ENCODE measurements around the gene RAD23A. TPM values are rescaled to one million over a fixed set of nuclear protein-coding genes. Genes with fewer than 3 reads are reported as not detected.
"Not testable (repeated sequence)": the region's sequence is repeated elsewhere in the genome, so short reads cannot be mapped to it uniquely, and the experiment has no call there.

RAD23A gene
- total and polyA plus RNA-seq, 4 donors: 37.6 to 109 (median 93.5) TPM

DNA sequence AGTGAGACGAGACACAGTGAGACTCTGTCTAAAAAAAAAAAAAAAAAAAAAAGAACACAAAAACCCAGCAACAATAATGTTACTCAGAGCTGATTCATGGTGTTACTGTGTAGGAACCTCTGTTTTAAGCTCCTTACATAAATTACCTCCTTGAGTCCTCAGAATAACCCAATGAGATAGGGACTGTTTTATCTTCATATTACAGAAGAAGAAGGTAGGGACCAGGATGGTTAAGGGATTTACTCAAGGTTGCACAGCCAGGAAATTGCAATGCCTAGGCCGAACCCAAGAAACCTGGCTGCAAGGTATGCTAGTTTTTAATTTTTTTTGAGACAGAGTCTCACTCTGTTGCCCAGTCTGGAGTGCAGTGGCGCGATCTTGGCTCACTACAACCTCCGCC is 22.2 kb downstream of the RAD23A start:
- no peak for DNase-seq (ENCODE audit: low read depth in 4 of 6, low spot score in 6 of 6)
- no peaks in the 10 kb centered on the region for H3K9me3 ChIP-seq (ENCODE audit: control insufficient read depth, insufficient read depth, low read length)
- peaks cover 20% of the 10 kb centered on the region for H3K4me1 ChIP-seq (ENCODE audit: control insufficient read depth, insufficient read depth, low read length)
- H3K27me3 ChIP-seq (ENCODE audit: control insufficient read depth, insufficient read depth, low read length): no peaks in the 10 kb centered on the region
- 88% methylated on average over 5 of the region's 5 CpGs for WGBS (ENCODE audit: insufficient coverage)
- H3K4me3 ChIP-seq (ENCODE audit: low read depth, low read length): no peak overlapping the region
- H3K27ac ChIP-seq (ENCODE audit: low read depth, low read length): no peak overlapping the region
- no peaks in the 10 kb centered on the region for H3K36me3 ChIP-seq (ENCODE audit: control insufficient read depth, insufficient read depth, low read length)

GRCh38 chr19:12969292-12969988 is 23.8 kb downstream of the RAD23A start, which contains the start of gene DAND5:
Gene DAND5, plus strand, starts transcription at chr19:12969576. Its CDS starts 85 bp downstream, at chr19:12969661.
- Histone ChIP-seq H3K4me1 (ENCODE audit: control insufficient read depth, insufficient read depth, low read length) (peaks cover 21% of the 10 kb centered on the region), H3K27me3 (ENCODE audit: control insufficient read depth, insufficient read depth, low read length) (no peaks in the 10 kb centered on the region), H3K36me3 (ENCODE audit: control insufficient read depth, insufficient read depth, low read length) (no peaks in the 10 kb centered on the region), H3K4me3 (ENCODE audit: low read depth, low read length) (no peak within 1 kb of the TSS), H3K27ac (ENCODE audit: low read depth, low read length) (peak within 1 kb of the TSS; percentile 22), H3K9me3 (ENCODE audit: control insufficient read depth, insufficient read depth, low read length) (no peaks in the 10 kb centered on the region)
- peak in 2 of 6 donors; percentile 24 to 76 for DNase-seq (ENCODE audit: low read depth in 4 of 6, low spot score in 6 of 6)
- WGBS (ENCODE audit: insufficient coverage): 38% methylated on average over 12 of the region's 14 CpGs

DNA sequence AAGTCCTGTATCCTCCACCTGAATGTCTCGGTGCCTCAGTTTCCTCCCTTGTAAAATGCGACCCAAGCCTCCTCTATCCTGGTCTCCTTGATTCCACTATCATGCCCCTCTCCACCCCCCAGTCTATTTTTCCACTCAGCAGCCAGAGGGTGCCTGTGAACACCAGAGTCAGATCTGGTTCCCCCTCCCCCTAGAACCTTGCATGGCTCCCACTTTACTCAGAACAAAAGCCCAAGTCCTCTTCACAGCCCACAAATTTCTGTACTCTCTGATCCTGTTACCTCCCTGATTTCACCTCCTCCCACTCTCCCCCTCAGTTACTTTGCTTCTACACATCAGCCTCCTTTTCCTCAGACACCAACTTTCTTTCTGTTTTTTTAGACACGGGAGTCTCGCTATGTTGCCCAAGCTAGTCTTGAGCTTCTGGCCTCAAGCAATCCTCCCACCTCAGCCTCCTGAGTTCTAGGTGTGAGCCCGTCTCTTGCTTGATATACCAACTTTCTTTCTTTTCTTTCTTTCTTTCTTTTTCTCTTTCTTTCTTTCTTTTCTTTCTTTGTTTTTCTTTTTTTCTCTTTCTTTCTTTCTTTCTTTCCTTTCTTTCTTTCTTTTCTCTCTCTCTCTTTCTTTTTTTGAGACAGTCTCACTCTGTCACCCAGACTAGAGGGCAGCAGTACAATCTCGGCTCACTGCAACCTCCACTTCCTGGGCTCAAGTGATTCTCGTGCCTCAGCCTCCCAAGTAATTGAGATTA is 24.6 kb downstream of the RAD23A start:
- no peaks in the 10 kb centered on the region for H3K36me3 ChIP-seq (ENCODE audit: control insufficient read depth, insufficient read depth, low read length)
- 98% methylated on average over 7 of the region's 7 CpGs for WGBS (ENCODE audit: insufficient coverage)
- no peaks in the 10 kb centered on the region for H3K27me3 ChIP-seq (ENCODE audit: control insufficient read depth, insufficient read depth, low read length)
- no peak overlapping the region for H3K27ac ChIP-seq (ENCODE audit: low read depth, low read length)
- peaks cover 25% of the 10 kb centered on the region for H3K4me1 ChIP-seq (ENCODE audit: control insufficient read depth, insufficient read depth, low read length)
- H3K9me3 ChIP-seq (ENCODE audit: control insufficient read depth, insufficient read depth, low read length): no peaks in the 10 kb centered on the region
- no peak for DNase-seq (ENCODE audit: low read depth in 4 of 6, low spot score in 6 of 6)
- H3K4me3 ChIP-seq (ENCODE audit: low read depth, low read length): no peak overlapping the region

DNA sequence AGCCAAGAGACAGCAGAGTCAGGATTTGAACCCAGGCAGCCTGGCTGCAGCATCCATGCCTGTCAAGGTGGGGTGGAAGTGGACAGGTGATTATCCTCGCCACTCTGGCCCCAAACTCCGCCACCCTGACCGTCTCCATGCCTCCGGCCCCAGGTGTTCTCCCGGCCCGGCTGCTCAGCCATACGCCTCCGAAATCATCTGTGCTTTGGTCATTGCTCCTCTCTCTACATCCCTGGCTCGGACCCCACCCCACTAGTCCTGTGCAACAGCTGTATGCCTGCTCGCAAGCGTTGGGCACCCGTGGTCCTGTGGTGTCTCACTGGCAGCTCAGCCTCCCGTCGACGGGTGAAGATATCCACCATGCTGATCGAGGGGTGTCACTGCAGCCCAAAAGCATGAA is 27.6 kb downstream of the RAD23A start:
- Histone ChIP-seq H3K36me3 (ENCODE audit: control insufficient read depth, insufficient read depth, low read length) (no peaks in the 10 kb centered on the region), H3K4me3 (ENCODE audit: low read depth, low read length) (no peak overlapping the region), H3K9me3 (ENCODE audit: control insufficient read depth, insufficient read depth, low read length) (no peaks in the 10 kb centered on the region), H3K4me1 (ENCODE audit: control insufficient read depth, insufficient read depth, low read length) (peaks cover 29% of the 10 kb centered on the region), H3K27me3 (ENCODE audit: control insufficient read depth, insufficient read depth, low read length) (no peaks in the 10 kb centered on the region), H3K27ac (ENCODE audit: low read depth, low read length) (no peak overlapping the region)
- 87% methylated on average over 16 of the region's 16 CpGs for WGBS (ENCODE audit: insufficient coverage)
- no peak for DNase-seq (ENCODE audit: low read depth in 4 of 6, low spot score in 6 of 6)

DNA sequence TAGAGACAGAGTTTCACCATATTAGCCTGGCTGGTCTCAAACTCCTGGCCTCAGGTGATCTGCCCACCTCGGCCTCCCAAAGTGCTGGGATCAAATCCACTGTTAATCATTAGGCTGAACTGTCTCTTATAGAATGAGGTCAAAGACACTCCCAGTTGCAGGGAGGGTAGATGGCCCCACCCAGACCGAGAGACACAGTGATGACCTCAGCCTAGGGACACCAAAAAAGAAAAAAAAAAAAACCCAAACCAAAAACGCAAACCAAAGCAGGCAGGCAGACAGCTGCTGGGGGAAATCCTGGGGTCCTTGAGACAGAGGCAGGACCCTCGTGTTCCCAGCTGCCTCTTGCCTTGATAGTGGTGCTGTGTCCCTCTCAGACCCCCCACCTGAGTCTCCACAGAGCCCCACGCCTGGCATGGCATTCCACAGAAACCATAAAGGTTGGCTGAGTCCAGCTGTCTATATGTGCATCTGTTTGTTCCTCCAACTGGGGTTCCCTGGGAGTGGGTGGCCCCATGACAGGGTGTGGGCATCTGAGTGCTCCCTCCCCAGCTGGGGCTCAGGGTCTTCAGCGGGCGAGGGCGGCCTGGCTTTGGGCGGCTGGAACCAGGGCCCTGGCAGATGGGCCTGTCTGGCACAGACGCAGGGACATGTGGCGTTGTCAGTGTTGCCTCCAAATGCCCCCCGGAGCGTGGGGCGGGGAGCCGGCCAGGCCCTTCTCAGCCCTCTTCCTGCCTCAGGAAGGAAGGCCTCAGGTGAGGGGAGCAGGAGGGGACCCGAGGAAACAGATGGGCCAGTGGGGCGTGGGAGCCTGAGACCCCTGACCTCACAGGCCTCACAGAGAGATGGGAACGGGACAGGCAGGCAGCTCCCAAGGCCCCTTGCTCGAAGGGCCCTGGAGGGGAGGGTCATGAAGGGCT is 28.9 kb downstream of the RAD23A start:
- H3K27ac ChIP-seq (ENCODE audit: low read depth, low read length): no peak overlapping the region
- DNase-seq (ENCODE audit: low read depth in 4 of 6, low spot score in 6 of 6): peak in 2 of 6 donors; percentile 46 to 83
- H3K9me3 ChIP-seq (ENCODE audit: control insufficient read depth, insufficient read depth, low read length): no peaks in the 10 kb centered on the region
- no peaks in the 10 kb centered on the region for H3K36me3 ChIP-seq (ENCODE audit: control insufficient read depth, insufficient read depth, low read length)
- no peaks in the 10 kb centered on the region for H3K27me3 ChIP-seq (ENCODE audit: control insufficient read depth, insufficient read depth, low read length)
- no peak overlapping the region for H3K4me3 ChIP-seq (ENCODE audit: low read depth, low read length)
- WGBS (ENCODE audit: insufficient coverage): 51% methylated on average over 17 of the region's 19 CpGs
- peaks cover 23% of the 10 kb centered on the region for H3K4me1 ChIP-seq (ENCODE audit: control insufficient read depth, insufficient read depth, low read length)

- H3K27me3 ChIP-seq (ENCODE audit: control insufficient read depth, insufficient read depth, low read length): no peaks in the 10 kb centered on the region
- no peaks in the 10 kb centered on the region for H3K9me3 ChIP-seq (ENCODE audit: control insufficient read depth, insufficient read depth, low read length)
- H3K4me3 ChIP-seq (ENCODE audit: low read depth, low read length): no peak overlapping the region
- peaks cover 18% of the 10 kb centered on the region for H3K4me1 ChIP-seq (ENCODE audit: control insufficient read depth, insufficient read depth, low read length)
- peak in 2 of 6 donors; percentile 54 to 57 for DNase-seq (ENCODE audit: low read depth in 4 of 6, low spot score in 6 of 6)
- WGBS (ENCODE audit: insufficient coverage): 39% methylated on average over 14 of the region's 17 CpGs
- H3K27ac ChIP-seq (ENCODE audit: low read depth, low read length): no peak overlapping the region
- H3K36me3 ChIP-seq (ENCODE audit: control insufficient read depth, insufficient read depth, low read length): no peaks in the 10 kb centered on the region
Observed at GRCh38 chr19:12975221-12975741, 29.6 kb downstream of the RAD23A start.

DNA sequence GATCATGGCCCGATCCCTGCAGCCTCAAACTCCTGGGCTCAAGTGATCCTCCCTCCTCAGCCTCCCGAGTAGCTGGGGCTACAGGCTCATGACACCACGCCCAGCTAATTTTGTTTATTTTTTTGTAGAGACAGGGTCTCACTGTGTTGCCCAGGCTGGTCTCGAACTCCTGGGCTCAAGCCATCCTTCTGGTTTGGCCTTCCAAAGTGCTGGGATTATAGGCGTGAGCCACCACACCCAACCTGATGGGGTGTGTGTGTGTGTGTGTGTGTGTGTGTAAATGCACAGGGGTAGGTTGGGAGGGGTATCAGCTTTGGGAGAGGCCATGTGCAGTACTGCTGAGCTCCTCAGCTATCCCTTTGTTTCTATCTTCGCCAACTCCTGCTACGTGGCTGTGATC is 30.4 kb downstream of the RAD23A start:
- WGBS (ENCODE audit: insufficient coverage): 89% methylated on average over 3 of the region's 7 CpGs
- H3K9me3 ChIP-seq (ENCODE audit: control insufficient read depth, insufficient read depth, low read length); H3K27me3 ChIP-seq (ENCODE audit: control insufficient read depth, insufficient read depth, low read length); H3K36me3 ChIP-seq (ENCODE audit: control insufficient read depth, insufficient read depth, low read length); H3K27ac ChIP-seq (ENCODE audit: low read depth, low read length); DNase-seq (ENCODE audit: low read depth in 4 of 6, low spot score in 6 of 6); H3K4me3 ChIP-seq (ENCODE audit: low read depth, low read length): not testable (repeated sequence)
- peaks cover 18% of the 10 kb centered on the region for H3K4me1 ChIP-seq (ENCODE audit: control insufficient read depth, insufficient read depth, low read length)

- Histone ChIP-seq H3K27me3 (ENCODE audit: control insufficient read depth, insufficient read depth, low read length) (peaks cover 2% of the 10 kb centered on the region), H3K27ac (ENCODE audit: low read depth, low read length) (no peak overlapping the region), H3K36me3 (ENCODE audit: control insufficient read depth, insufficient read depth, low read length) (no peaks in the 10 kb centered on the region), H3K4me1 (ENCODE audit: control insufficient read depth, insufficient read depth, low read length) (peaks cover 30% of the 10 kb centered on the region), H3K9me3 (ENCODE audit: control insufficient read depth, insufficient read depth, low read length) (no peaks in the 10 kb centered on the region), H3K4me3 (ENCODE audit: low read depth, low read length) (no peak overlapping the region)
- no peak for DNase-seq (ENCODE audit: low read depth in 4 of 6, low spot score in 6 of 6)
- 90% methylated on average over 3 of the region's 3 CpGs for WGBS (ENCODE audit: insufficient coverage)
Observed at GRCh38 chr19:12979974-12980373, 34.3 kb downstream of the RAD23A start.

- Histone ChIP-seq H3K4me3 (ENCODE audit: low read depth, low read length) (no peak overlapping the region), H3K4me1 (ENCODE audit: control insufficient read depth, insufficient read depth, low read length) (peaks cover 44% of the 10 kb centered on the region), H3K27me3 (ENCODE audit: control insufficient read depth, insufficient read depth, low read length) (peaks cover 2% of the 10 kb centered on the region), H3K36me3 (ENCODE audit: control insufficient read depth, insufficient read depth, low read length) (no peaks in the 10 kb centered on the region), H3K27ac (ENCODE audit: low read depth, low read length) (no peak overlapping the region), H3K9me3 (ENCODE audit: control insufficient read depth, insufficient read depth, low read length) (no peaks in the 10 kb centered on the region)
- no peak for DNase-seq (ENCODE audit: low read depth in 4 of 6, low spot score in 6 of 6)
- 100% methylated on average over 1 of the region's 6 CpGs for WGBS (ENCODE audit: insufficient coverage)
Observed at GRCh38 chr19:12982648-12983047, 37.0 kb downstream of the RAD23A start.
